HepG2 (cell line): Measurements from ENCODE around the gene EXO1. TPM values are rescaled to one million over a fixed set of nuclear protein-coding genes. Genes with fewer than 3 reads are reported as not detected.

Experiments
- CENPX ChIP-seq: sonication (generic); formaldehyde crosslinking; IDR thresholded peaks from 2 replicates; pipeline ENCODE4 v1.9.0; 2021; ENCODE audit warnings: mild to moderate bottlenecking, missing genetic modification reagents, moderate library complexity
- CHCHD3 ChIP-seq: sonication (generic); formaldehyde crosslinking; IDR thresholded peaks from 2 replicates; pipeline ENCODE4 v1.8.0; 2022; ENCODE audit warnings: mild to moderate bottlenecking, missing genetic modification reagents, moderate library complexity
- CREB1 ChIP-seq, 2 experiments: fragments of 450-650 bp in 1 of 2; IDR thresholded peaks; 2 replicates each; pipeline ENCODE4 v1.6.1; 2016 to 2017; ENCODE audit warnings: control low read depth in 1 of 2, mild to moderate bottlenecking in 1 of 2, missing compliant biosample characterization in 1 of 2, missing genetic modification characterization in 1 of 2
- DR1 ChIP-seq: sonication (generic); formaldehyde crosslinking; IDR thresholded peaks from 2 replicates; pipeline ENCODE4 v1.8.0; 2021; ENCODE audit warnings: mild to moderate bottlenecking, missing genetic modification reagents, inconsistent platforms
- GABPB1 ChIP-seq: IDR thresholded peaks from 2 replicates; pipeline ENCODE4 v1.6.1; 2016; ENCODE audit warnings: mild to moderate bottlenecking, missing genetic modification reagents, moderate library complexity, missing compliant biosample characterization
- MXD4 ChIP-seq: IDR thresholded peaks from 2 replicates; pipeline ENCODE4 v1.6.1; 2016; ENCODE audit warnings: mild to moderate bottlenecking, missing biosample characterization, missing genetic modification reagents
- NPAS2 ChIP-seq: sonication (generic); formaldehyde crosslinking; IDR thresholded peaks from 2 replicates; pipeline ENCODE4 v1.8.0; 2022; ENCODE audit warnings: mild to moderate bottlenecking, missing genetic modification reagents, borderline replicate concordance
- SP2 ChIP-seq: sonication (generic); formaldehyde crosslinking; IDR thresholded peaks from 2 replicates; pipeline ENCODE4 v1.5.1; 2020; ENCODE audit warnings: mild to moderate bottlenecking, missing genetic modification reagents
- TARDBP ChIP-seq: sonication (generic); formaldehyde crosslinking; IDR thresholded peaks from 2 replicates; pipeline ENCODE4 v1.8.0; 2022; ENCODE audit warnings: mild to moderate bottlenecking, missing genetic modification reagents
- ZHX2 ChIP-seq, 2 experiments: sonication (generic) in 1 of 2; formaldehyde crosslinking in 1 of 2; IDR thresholded peaks; 2 replicates each; pipeline versions ENCODE4 v1.6.1 to v1.9.0; 2014 to 2022; ENCODE audit warnings: antibody characterized with exemption in 1 of 2, borderline replicate concordance in 1 of 2, inconsistent platforms in 1 of 2, low read depth in 1 of 2, missing genetic modification reagents in 1 of 2
- ZNF441 ChIP-seq: sonication (generic); formaldehyde crosslinking; IDR thresholded peaks from 2 replicates; pipeline ENCODE4 v1.7.0; 2021; ENCODE audit warnings: missing genetic modification reagents, borderline replicate concordance
- ZNF446 ChIP-seq: sonication (generic); formaldehyde crosslinking; IDR thresholded peaks from 2 replicates; pipeline ENCODE4 v1.5.0; 2020; ENCODE audit warnings: mild to moderate bottlenecking, missing genetic modification reagents
- ZNF724P ChIP-seq: sonication (generic); formaldehyde crosslinking; IDR thresholded peaks from 2 replicates; pipeline ENCODE4 v1.8.0; 2022; ENCODE audit warnings: missing genetic modification reagents, borderline replicate concordance
- polyA plus RNA-seq, 8 experiments: library from polyadenylated mRNA; depleted of rRNA in 3 of 8; stranded (reverse) in 7 of 8; unstranded in 1 of 8; fragments of >200 nt; fragmentation: Illumina TruSeq in 4 of 8; extraction: Trizol in 4 of 8; gene quantifications; 2 replicates each; pipeline versions ENCODE4 v1.2.1 to v1.2.3, GENCODE V29; 2011 to 2016; ENCODE audit warnings: low read depth in 4 of 8, missing spikeins in 1 of 8, mixed read lengths in 1 of 8; ENCODE audit not compliant: insufficient read depth in 1 of 8
- total RNA-seq, 5 experiments: library from RNA; depleted of rRNA; stranded (reverse); fragments of >200 nt; fragmentation: Illumina TruSeq; extraction: Trizol; gene quantifications; 2 replicates each; pipeline ENCODE4 v1.2.3, GENCODE V29; 2016; ENCODE audit warnings: low read depth in 1 of 5
- TF ChIP-seq, protein P1 (sequence below): sonication (generic); formaldehyde crosslinking; IDR thresholded peaks from 2 replicates; pipeline ENCODE4; 2020; ENCODE audit warnings: missing genetic modification reagents, mild to moderate bottlenecking, borderline replicate concordance
- TF ChIP-seq, protein P2 (sequence below): sonication (generic); formaldehyde crosslinking; IDR thresholded peaks from 2 replicates; pipeline ENCODE4 v1.4.0; 2020; ENCODE audit warnings: mild to moderate bottlenecking, missing genetic modification reagents
- TF ChIP-seq, protein P3 (sequence below): sonication (generic); formaldehyde crosslinking; IDR thresholded peaks from 2 replicates; pipeline ENCODE4 v1.9.0; 2022; ENCODE audit warnings: low read depth, missing genetic modification reagents

The EXO1 gene
- total and polyA plus RNA-seq, 2 of the 13 experiments (the other 11 are each of a cell fraction or from before 2014, with no cell fraction given), result 3.2 to 26.1 TPM

- TF ChIP-seq DR1 (CRISPR knock-in tag) (peak; percentile 80), CHCHD3 (CRISPR knock-in tag) (peak; percentile 71; the same call in 1 of the 2 replicates), ZNF441 (CRISPR knock-in tag) (0 out of 2 replicates have a peak, but pooled peaks have one; percentile 41), GABPB1 (CRISPR knock-in tag) (peak; percentile 99), ZNF446 (CRISPR knock-in tag) (no peak), CENPX (no peak), SP2 (CRISPR knock-in tag) (peak; percentile 86), TARDBP (CRISPR knock-in tag) (peak; percentile 86), ZHX2 (IDR thresholded peaks at IDR 0.05; ENCODE audit: low read depth) (no peak; the same call in 1 of the 2 replicates), ZHX2 (CRISPR knock-in tag; IDR thresholded peaks at IDR 0.05; ENCODE audit: borderline replicate concordance) (no peak), NPAS2 (CRISPR knock-in tag) (no peak), ZNF724P (CRISPR knock-in tag) (0 out of 2 replicates have a peak, but pooled peaks have one; percentile 63), MXD4 (CRISPR knock-in tag) (peak; percentile 94), CREB1 (IDR thresholded peaks at IDR 0.05) (peak; percentile 95), CREB1 (CRISPR knock-in tag; IDR thresholded peaks at IDR 0.05) (peak; percentile 99)
- TF ChIP-seq, protein P1, sequence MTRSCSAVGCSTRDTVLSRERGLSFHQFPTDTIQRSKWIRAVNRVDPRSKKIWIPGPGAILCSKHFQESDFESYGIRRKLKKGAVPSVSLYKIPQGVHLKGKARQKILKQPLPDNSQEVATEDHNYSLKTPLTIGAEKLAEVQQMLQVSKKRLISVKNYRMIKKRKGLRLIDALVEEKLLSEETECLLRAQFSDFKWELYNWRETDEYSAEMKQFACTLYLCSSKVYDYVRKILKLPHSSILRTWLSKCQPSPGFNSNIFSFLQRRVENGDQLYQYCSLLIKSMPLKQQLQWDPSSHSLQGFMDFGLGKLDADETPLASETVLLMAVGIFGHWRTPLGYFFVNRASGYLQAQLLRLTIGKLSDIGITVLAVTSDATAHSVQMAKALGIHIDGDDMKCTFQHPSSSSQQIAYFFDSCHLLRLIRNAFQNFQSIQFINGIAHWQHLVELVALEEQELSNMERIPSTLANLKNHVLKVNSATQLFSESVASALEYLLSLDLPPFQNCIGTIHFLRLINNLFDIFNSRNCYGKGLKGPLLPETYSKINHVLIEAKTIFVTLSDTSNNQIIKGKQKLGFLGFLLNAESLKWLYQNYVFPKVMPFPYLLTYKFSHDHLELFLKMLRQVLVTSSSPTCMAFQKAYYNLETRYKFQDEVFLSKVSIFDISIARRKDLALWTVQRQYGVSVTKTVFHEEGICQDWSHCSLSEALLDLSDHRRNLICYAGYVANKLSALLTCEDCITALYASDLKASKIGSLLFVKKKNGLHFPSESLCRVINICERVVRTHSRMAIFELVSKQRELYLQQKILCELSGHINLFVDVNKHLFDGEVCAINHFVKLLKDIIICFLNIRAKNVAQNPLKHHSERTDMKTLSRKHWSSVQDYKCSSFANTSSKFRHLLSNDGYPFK (CRISPR knock-in tag), result peak; percentile 84; the same call in 1 of the 2 replicates
- TF ChIP-seq, protein P2, sequence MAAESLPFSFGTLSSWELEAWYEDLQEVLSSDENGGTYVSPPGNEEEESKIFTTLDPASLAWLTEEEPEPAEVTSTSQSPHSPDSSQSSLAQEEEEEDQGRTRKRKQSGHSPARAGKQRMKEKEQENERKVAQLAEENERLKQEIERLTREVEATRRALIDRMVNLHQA (CRISPR knock-in tag), result no peak
- TF ChIP-seq, protein P3, sequence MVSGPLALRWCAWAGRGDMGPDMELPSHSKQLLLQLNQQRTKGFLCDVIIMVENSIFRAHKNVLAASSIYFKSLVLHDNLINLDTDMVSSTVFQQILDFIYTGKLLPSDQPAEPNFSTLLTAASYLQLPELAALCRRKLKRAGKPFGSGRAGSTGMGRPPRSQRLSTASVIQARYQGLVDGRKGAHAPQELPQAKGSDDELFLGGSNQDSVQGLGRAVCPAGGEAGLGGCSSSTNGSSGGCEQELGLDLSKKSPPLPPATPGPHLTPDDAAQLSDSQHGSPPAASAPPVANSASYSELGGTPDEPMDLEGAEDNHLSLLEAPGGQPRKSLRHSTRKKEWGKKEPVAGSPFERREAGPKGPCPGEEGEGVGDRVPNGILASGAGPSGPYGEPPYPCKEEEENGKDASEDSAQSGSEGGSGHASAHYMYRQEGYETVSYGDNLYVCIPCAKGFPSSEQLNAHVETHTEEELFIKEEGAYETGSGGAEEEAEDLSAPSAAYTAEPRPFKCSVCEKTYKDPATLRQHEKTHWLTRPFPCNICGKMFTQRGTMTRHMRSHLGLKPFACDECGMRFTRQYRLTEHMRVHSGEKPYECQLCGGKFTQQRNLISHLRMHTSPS, result no peak
Measured at GRCh38 chr1:241847796-241848685, at the start of gene EXO1 (continued).
